ENCODE measurements around the gene CA10. TPM values are rescaled to one million over a fixed set of nuclear protein-coding genes. Genes with fewer than 3 reads are reported as not detected.

Gene CA10
- total RNA-seq, 1 donor: not detected

- no peaks in the 10 kb centered on the region for H4K20me1 ChIP-seq (ENCODE audit: insufficient read depth, low read length)
- no peak overlapping the region for H3K4me3 ChIP-seq (ENCODE audit: insufficient read depth, low read length)
- H3K36me3 ChIP-seq (ENCODE audit: insufficient read depth, low read length): no peaks in the 10 kb centered on the region
- no peak for DNase-seq (ENCODE audit: insufficient read length, low spot score, missing footprints)
- no peaks in the 10 kb centered on the region for H3K27me3 ChIP-seq (ENCODE audit: insufficient read depth, low read length)
- no peak overlapping the region for H2AFZ ChIP-seq (ENCODE audit: low read length)
- no peaks in the 10 kb centered on the region for H3K4me1 ChIP-seq (ENCODE audit: insufficient read depth, low read length)
- no peak overlapping the region for H3K27ac ChIP-seq (ENCODE audit: low read depth, low read length)
- no peak overlapping the region for H3K4me2 ChIP-seq (ENCODE audit: insufficient read depth, low read length)
- H3K79me2 ChIP-seq (ENCODE audit: insufficient read depth, low read length): no peaks in the 10 kb centered on the region
- no peak for TF ChIP-seq CTCF (IDR thresholded peaks at IDR 0.05; ENCODE audit: extremely low read depth, low read depth, low read length)
- peaks cover 3% of the 10 kb centered on the region for H3K9me3 ChIP-seq (ENCODE audit: low read depth, low read length)
Measured at GRCh38 chr17:51820766-51821165, 337.7 kb downstream of the CA10 start.

GRCh38 chr17:51820252-51820651 lies 338.3 kb downstream of the CA10 start:
- Histone ChIP-seq H3K27me3 (ENCODE audit: insufficient read depth, low read length) (no peaks in the 10 kb centered on the region), H3K4me1 (ENCODE audit: insufficient read depth, low read length) (no peaks in the 10 kb centered on the region), H3K79me2 (ENCODE audit: insufficient read depth, low read length) (no peaks in the 10 kb centered on the region), H3K27ac (ENCODE audit: low read depth, low read length) (no peak overlapping the region), H3K36me3 (ENCODE audit: insufficient read depth, low read length) (no peaks in the 10 kb centered on the region), H4K20me1 (ENCODE audit: insufficient read depth, low read length) (no peaks in the 10 kb centered on the region), H3K4me3 (ENCODE audit: insufficient read depth, low read length) (no peak overlapping the region), H3K9me3 (ENCODE audit: low read depth, low read length) (peaks cover 3% of the 10 kb centered on the region), H3K4me2 (ENCODE audit: insufficient read depth, low read length) (no peak overlapping the region), H2AFZ (ENCODE audit: low read length) (no peak overlapping the region)
- no peak for TF ChIP-seq CTCF (IDR thresholded peaks at IDR 0.05; ENCODE audit: extremely low read depth, low read depth, low read length)
- no peak for DNase-seq (ENCODE audit: insufficient read length, low spot score, missing footprints)

GRCh38 chr17:51819341-51820219 lies 338.9 kb downstream of the CA10 start:
- H2AFZ ChIP-seq (ENCODE audit: low read length): no peak overlapping the region
- no peak for TF ChIP-seq CTCF (IDR thresholded peaks at IDR 0.05; ENCODE audit: extremely low read depth, low read depth, low read length)
- H4K20me1 ChIP-seq (ENCODE audit: insufficient read depth, low read length): no peaks in the 10 kb centered on the region
- no peak overlapping the region for H3K27ac ChIP-seq (ENCODE audit: low read depth, low read length)
- no peaks in the 10 kb centered on the region for H3K79me2 ChIP-seq (ENCODE audit: insufficient read depth, low read length)
- peaks cover 3% of the 10 kb centered on the region for H3K9me3 ChIP-seq (ENCODE audit: low read depth, low read length)
- H3K36me3 ChIP-seq (ENCODE audit: insufficient read depth, low read length): no peaks in the 10 kb centered on the region
- no peak overlapping the region for H3K4me3 ChIP-seq (ENCODE audit: insufficient read depth, low read length)
- no peaks in the 10 kb centered on the region for H3K4me1 ChIP-seq (ENCODE audit: insufficient read depth, low read length)
- H3K27me3 ChIP-seq (ENCODE audit: insufficient read depth, low read length): no peaks in the 10 kb centered on the region
- H3K4me2 ChIP-seq (ENCODE audit: insufficient read depth, low read length): no peak overlapping the region
- no peak for DNase-seq (ENCODE audit: insufficient read length, low spot score, missing footprints)

GRCh38 chr17:51818777-51819176 lies 339.7 kb downstream of the CA10 start:
- Histone ChIP-seq H3K27ac (ENCODE audit: low read depth, low read length) (no peak overlapping the region), H4K20me1 (ENCODE audit: insufficient read depth, low read length) (no peaks in the 10 kb centered on the region), H3K36me3 (ENCODE audit: insufficient read depth, low read length) (no peaks in the 10 kb centered on the region), H3K4me2 (ENCODE audit: insufficient read depth, low read length) (no peak overlapping the region), H2AFZ (ENCODE audit: low read length) (no peak overlapping the region), H3K4me3 (ENCODE audit: insufficient read depth, low read length) (no peak overlapping the region), H3K27me3 (ENCODE audit: insufficient read depth, low read length) (no peaks in the 10 kb centered on the region), H3K79me2 (ENCODE audit: insufficient read depth, low read length) (no peaks in the 10 kb centered on the region), H3K9me3 (ENCODE audit: low read depth, low read length) (peaks cover 3% of the 10 kb centered on the region), H3K4me1 (ENCODE audit: insufficient read depth, low read length) (no peaks in the 10 kb centered on the region)
- TF ChIP-seq CTCF (IDR thresholded peaks at IDR 0.05; ENCODE audit: extremely low read depth, low read depth, low read length): no peak
- no peak for DNase-seq (ENCODE audit: insufficient read length, low spot score, missing footprints)
